Hippocampal formation (tissue), 2 donors: ENCODE results near the gene TAF6.
A peak's percentile ranks its signal among the peaks of the same experiment; 100 is the strongest.
"Not testable (repeated sequence)": the region's sequence is repeated elsewhere in the genome, so short reads cannot be mapped to it uniquely, and the experiment has no call there.

Source experiments
- DNase-seq, 2 donors: peaks; one replicate each; lab custom pipeline; 2025; lab: John Stamatoyannopoulos, UW

TAF6 gene

DNA sequence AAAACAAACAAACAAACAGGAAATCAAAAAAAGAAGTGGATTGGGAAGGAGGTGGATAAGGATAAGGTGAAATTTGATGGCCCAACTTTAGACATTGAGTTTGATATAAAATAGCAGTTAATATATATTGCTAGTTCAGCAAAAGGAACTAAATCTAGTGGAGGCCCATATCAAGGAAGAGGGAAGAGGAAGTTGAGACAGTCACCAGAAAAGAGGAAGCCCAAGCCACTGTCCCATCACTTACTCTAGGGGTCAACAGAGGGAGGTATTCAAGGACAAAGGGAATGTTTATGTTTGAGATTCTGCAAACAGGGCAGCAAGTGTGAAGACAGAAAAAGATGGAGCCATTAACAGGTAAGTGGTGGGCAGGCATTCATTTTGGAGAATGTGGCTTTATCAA lies 33.2 kb upstream of the TAF6 start:
- no peak for DNase-seq

GRCh38 chr7:100148559-100149328 lies 29.6 kb upstream of the TAF6 start, which contains the start of gene LAMTOR4:
Gene LAMTOR4, plus strand, starts transcription at chr7:100148918. Its CDS starts 55 bp downstream, at chr7:100148973.
- peak; percentile 99 for DNase-seq

- no peak for DNase-seq
These were observed 29.0 kb upstream of the TAF6 start for GRCh38 chr7:100148225-100148558.

DNA sequence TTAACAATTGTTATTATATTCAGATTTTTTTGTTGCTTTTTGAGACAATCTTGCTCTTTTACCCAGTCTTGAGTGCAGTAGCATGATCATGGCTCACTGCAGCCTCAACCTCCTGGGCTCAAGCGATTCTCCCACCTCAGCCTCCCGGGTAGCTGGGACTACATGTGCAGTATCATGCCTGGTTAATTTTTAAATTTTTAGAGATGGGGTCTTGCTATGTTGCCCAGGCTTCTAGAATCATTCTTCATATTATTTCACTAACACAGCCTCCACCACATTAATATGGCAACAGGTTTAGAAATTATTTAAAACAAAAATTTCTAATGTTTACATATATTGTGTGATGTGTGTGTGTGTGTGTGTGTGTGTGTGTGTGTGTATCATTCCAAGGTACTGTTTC lies 28.1 kb upstream of the TAF6 start:
- no peak for DNase-seq

DNA sequence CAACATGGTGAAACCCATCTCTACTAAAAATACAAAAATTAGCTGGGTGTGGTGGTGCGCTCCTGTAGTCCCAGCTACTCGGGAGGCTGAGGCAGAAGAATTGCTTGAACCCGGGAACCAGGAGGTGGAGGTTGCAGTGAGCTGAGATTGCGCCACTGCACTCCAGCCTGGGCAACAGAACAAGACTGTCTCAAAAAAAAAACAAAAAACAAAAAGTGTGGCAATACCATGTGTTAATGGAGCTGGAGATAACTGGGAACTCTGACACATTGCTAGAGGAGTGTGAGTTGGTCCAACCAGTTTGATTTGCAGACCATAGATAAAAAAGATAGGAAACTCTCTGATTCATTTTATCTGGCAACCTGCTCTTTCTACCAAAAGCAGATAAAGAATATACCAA lies 27.2 kb upstream of the TAF6 start:
- not testable (repeated sequence) for DNase-seq

GRCh38 chr7:100142461-100142860 lies 23.3 kb upstream of the TAF6 start:
- DNase-seq, result no peak

- no peak for DNase-seq
These were observed 22.4 kb upstream of the TAF6 start for GRCh38 chr7:100141555-100141949.

- DNase-seq, result no peak
These were observed 18.9 kb upstream of the TAF6 start for GRCh38 chr7:100137851-100138760.

GRCh38 chr7:100132697-100133151 lies 13.6 kb upstream of the TAF6 start:
- DNase-seq, result peak; percentile 20 to 34

- DNase-seq, result no peak
These were observed 13.0 kb upstream of the TAF6 start for GRCh38 chr7:100132126-100132525.

DNA sequence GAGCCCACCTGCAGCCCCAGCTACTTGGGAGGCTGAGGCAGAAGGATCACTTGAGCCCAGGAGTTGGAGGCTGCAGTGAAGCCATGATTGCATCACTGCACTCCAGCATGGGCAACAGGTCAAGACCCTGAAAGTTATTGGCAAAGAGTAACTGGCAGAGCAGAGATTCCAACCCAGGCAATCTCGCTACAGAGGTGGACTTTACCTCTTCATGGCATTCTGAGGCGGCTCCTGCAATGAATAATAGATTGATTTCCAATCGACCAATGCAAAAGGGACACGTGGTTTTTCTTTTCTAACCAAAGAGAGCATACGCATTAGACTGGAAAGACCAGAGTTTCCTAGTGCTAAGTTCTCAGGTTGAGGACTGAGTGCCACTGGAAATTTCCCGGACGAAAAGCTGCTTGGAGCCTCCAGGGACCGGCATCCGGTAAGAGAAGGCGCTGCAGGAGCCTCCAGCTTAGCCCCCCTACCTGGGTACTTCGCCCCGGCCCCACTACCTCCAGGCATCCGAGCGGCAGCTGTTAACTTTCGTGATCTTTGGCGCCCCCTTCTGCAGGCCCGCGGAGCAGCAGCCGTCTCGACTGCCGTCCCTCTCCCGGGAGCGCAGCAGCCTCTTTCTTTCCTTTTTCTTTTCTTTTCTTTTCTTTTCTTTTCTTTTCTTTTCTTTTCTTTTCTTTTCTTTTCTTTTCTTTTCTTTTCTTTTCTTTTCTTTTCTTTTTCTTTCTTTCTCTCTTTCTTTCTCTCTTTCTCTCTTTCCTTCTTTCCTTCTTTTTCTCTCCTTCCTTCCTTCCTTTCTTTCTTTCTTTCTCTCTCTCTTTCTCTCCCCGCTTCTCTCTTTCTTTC lies 11.7 kb upstream of the TAF6 start:
- DNase-seq, result peak; percentile 24 to 59

GRCh38 chr7:100130220-100130607 lies 11.1 kb upstream of the TAF6 start:
- not testable (repeated sequence) for DNase-seq

- no peak for DNase-seq
These were observed 9.4 kb upstream of the TAF6 start for GRCh38 chr7:100128637-100128963.

- peak in 1 of 2 donors; percentile 13 for DNase-seq
These were observed 8.9 kb upstream of the TAF6 start for GRCh38 chr7:100127866-100128636.

- DNase-seq, result peak; percentile 86 to 96
These were observed 8.0 kb upstream of the TAF6 start, which contains the start of gene MBLAC1 for GRCh38 chr7:100126931-100127865. Gene MBLAC1, plus strand, starts transcription at chr7:100126967. Its CDS starts 429 bp downstream, at chr7:100127396.

DNA sequence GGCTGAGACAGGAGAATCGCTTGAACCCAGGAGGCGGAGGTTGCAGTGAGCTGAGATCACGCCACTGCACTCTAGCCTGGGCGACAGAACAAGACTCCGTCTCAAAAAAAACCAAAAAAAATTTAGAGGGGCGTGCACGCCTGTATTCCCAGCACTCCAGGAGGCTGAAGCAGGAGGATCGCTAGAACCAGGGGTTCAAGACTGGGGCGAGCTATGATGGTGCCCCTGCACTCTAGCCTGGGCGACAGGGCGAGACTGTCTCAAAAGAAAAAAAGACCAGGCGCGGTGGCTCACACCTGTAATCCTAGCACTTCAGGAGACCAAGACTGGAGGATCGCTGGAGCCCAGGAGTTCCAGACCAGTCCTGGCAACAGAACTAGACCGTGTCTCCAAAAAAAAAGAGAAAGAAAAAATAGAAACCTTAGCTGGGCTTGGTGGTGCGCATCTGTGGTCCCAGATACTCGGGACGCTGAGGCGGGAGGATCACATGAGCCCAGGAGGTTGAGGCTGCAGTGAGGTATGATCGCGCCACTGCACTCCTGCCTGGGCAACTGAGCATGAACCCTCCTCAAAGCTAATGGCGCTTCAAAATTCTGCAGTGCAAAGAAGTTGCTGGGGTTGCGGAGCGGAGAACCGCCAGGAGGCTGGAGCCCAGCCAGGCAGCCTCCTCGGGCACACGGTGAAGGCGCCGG lies 7.2 kb upstream of the TAF6 start:
- no peak for DNase-seq

GRCh38 chr7:100124301-100125230 lies 5.4 kb upstream of the TAF6 start:
- no peak for DNase-seq

- DNase-seq, result no peak
These were observed 3.4 kb upstream of the TAF6 start for GRCh38 chr7:100122568-100122967.
